K562 (cell line): ENCODE measurements around the gene KCTD12. TPM values are rescaled to one million over a fixed set of nuclear protein-coding genes. Genes with fewer than 3 reads are reported as not detected.

Source experiments
- ATAC-seq: fragments of 200-7000 bp; cut with Tn5 transposase; 3 replicates; pipeline ENCODE4 v1.9.1; 2020; ENCODE audit warnings: moderate library complexity
- BruUV-seq: library from RNA; stranded (reverse); fragments of 400-500 nt; replicated peaks from 2 replicates; lab custom pipeline; 2021; lab: Mats Ljungman, UMichigan
- CTCF ChIA-PET: fragments of 300-600 bp; formaldehyde crosslinking; extraction: SDS; loops from one replicate; lab custom pipeline; 2021; ENCODE audit warnings: low intra/inter-chr PET ratio; lab: Yijun Ruan, JAX
- POLR2A ChIA-PET: fragments of 300-600, 350-650 bp; sonication (Branson Sonifier 250); formaldehyde crosslinking; extraction: SDS; loops from one replicate; lab custom pipeline; 2021; ENCODE audit warnings: antibody characterized with exemption, inconsistent platforms; lab: Yijun Ruan, JAX
- DNase-seq, 4 experiments: peaks; one replicate each; pipeline versions ENCODE4 v3.0.0 to v3.0.0-alpha.2; 2011 to 2018; ENCODE audit warnings: low spot score in 3 of 4, mixed read lengths in 3 of 4; ENCODE audit errors: extremely low read depth in 1 of 4
- FAIRE-seq: peaks from 2 replicates; lab custom pipeline; 2011; peaks lifted over from hg19 to GRCh38; lab: Jason Lieb, UNC
- H2AFZ ChIP-seq: 2 replicates; pipeline ENCODE4 v1.6.0; 2011; ENCODE audit warnings: low read depth, low read length, control low read depth, inconsistent platforms
- H3K27ac ChIP-seq: fragments of 200-600 bp; 3 replicates; pipeline ENCODE4 v1.8.0; 2011; ENCODE audit warnings: low read depth, mild to moderate bottlenecking, control low read depth, inconsistent platforms, low read length, moderate library complexity, mixed read lengths; ENCODE audit errors: extremely low read depth
- H3K27me3 ChIP-seq, 2 experiments: fragments of 300-600 bp in 1 of 2; 2 replicates in 1 of 2; 3 replicates in 1 of 2; pipeline versions ENCODE4 v1.6.0 to v1.8.0; 2011; ENCODE audit warnings: inconsistent platforms in 2 of 2, low read length in 2 of 2, mild to moderate bottlenecking in 1 of 2, mixed read lengths in 1 of 2, moderate library complexity in 1 of 2; ENCODE audit not compliant: control insufficient read depth in 2 of 2, insufficient read depth in 2 of 2
- H3K36me3 ChIP-seq: fragments of 300-600 bp; 3 replicates; pipeline ENCODE4 v1.8.0; 2011; ENCODE audit warnings: mild to moderate bottlenecking, low read length, inconsistent platforms; ENCODE audit not compliant: control insufficient read depth, insufficient read depth
- H3K4me1 ChIP-seq, 2 experiments: fragments of 200-600 bp in 1 of 2; replicated peaks in 1 of 2; 2 replicates in 1 of 2; 3 replicates in 1 of 2; pipeline versions ENCODE4 v1.5.1 to v1.8.0; 2011; ENCODE audit warnings: inconsistent platforms in 2 of 2, low read length in 2 of 2, mild to moderate bottlenecking in 1 of 2, mixed read lengths in 1 of 2, moderate library complexity in 1 of 2; ENCODE audit not compliant: control insufficient read depth in 2 of 2, insufficient read depth in 2 of 2
- H3K4me2 ChIP-seq: 2 replicates; pipeline ENCODE4 v1.6.1; 2011; ENCODE audit warnings: low read length, control low read depth, inconsistent platforms, mixed read lengths; ENCODE audit not compliant: insufficient read depth
- H3K4me3 ChIP-seq: fragments of 200-600 bp; sonication (generic), shearing (Covaris generic); 2 replicates; pipeline ENCODE4 v1.5.1; 2016; ENCODE audit warnings: control low read depth, inconsistent platforms
- H3K79me2 ChIP-seq: fragments of 200-600 bp; 3 replicates; pipeline ENCODE4 v1.8.0; 2011; ENCODE audit warnings: low read length, inconsistent platforms; ENCODE audit not compliant: control insufficient read depth, insufficient read depth
- H3K9ac ChIP-seq, 2 experiments: 2 replicates each; pipeline versions ENCODE4 v1.6.0 to v1.6.1; 2011; ENCODE audit warnings: low read depth in 2 of 2, low read length in 2 of 2, control low read depth in 1 of 2, inconsistent platforms in 1 of 2, mild to moderate bottlenecking in 1 of 2, mixed read lengths in 1 of 2; ENCODE audit not compliant: insufficient read depth in 1 of 2
- H3K9me1 ChIP-seq: one replicate; pipeline ENCODE4 v1.6.0; 2011; ENCODE audit warnings: inconsistent platforms, mild to moderate bottlenecking, low read length, moderate library complexity; ENCODE audit not compliant: control insufficient read depth, insufficient read depth
- H3K9me3 ChIP-seq: replicated peaks from 2 replicates; pipeline ENCODE4 v1.5.1; 2011; ENCODE audit warnings: low read depth, low read length, inconsistent platforms; ENCODE audit not compliant: control insufficient read depth, insufficient read depth
- H4K20me1 ChIP-seq: replicated peaks from 2 replicates; pipeline ENCODE4 v1.6.1; 2011; ENCODE audit warnings: low read length, inconsistent platforms, mixed read lengths; ENCODE audit not compliant: control insufficient read depth, insufficient read depth
- HINFP ChIP-seq: fragments of 450-650 bp; conservative IDR thresholded peaks from 2 replicates; pipeline ENCODE4 v1.6.1; 2016; ENCODE audit warnings: missing genetic modification characterization, low read depth, mild to moderate bottlenecking, control low read depth, missing compliant biosample characterization
- WGBS: fragments of 100-300 bp; shearing (Covaris generic); methylation state at CpG from one replicate; pipeline ENCODE4 v1.1.6; 2016; ENCODE audit warnings: low coverage, mixed read lengths; ENCODE audit not compliant: insufficient coverage; ENCODE audit errors: missing lambda C conversion rate; 5-methylcytosine and 5-hydroxymethylcytosine counted together
- in situ Hi-C: fragments of 300-500 bp; cut with MboI; formaldehyde crosslinking; loops from 4 replicates; pipeline ENCODE4 v1.15.0; 2018; ENCODE audit warnings: inconsistent platforms, mixed read lengths
- intact Hi-C: fragments of 100-400 bp; cut with micrococcal nuclease; formaldehyde crosslinking; loops from 2 replicates; pipeline ENCODE4 v1.14.2; 2022
- polyA plus RNA-seq, 8 experiments: library from polyadenylated mRNA; depleted of rRNA in 4 of 8; stranded (reverse) in 5 of 8; unstranded in 3 of 8; fragments of >200 nt; fragmentation: Nextera tagmentation in 2 of 8; fragmentation: Illumina TruSeq in 1 of 8; extraction: Ambion mirVana in 2 of 8; extraction: Trizol in 1 of 8; gene quantifications; 2 replicates each; pipeline versions ENCODE4 v1.2.1 to v1.2.3, GENCODE V29; 2011 to 2014; ENCODE audit warnings: inconsistent platforms in 1 of 8, missing spikeins in 1 of 8
- total RNA-seq, 7 experiments: library from RNA; depleted of rRNA in 6 of 7; stranded (reverse); fragments of >200 nt in 6 of 7; fragmentation: Illumina TruSeq in 2 of 7; extraction: Trizol in 2 of 7; gene quantifications; 2 replicates each; pipeline versions ENCODE4 v1.2.1 to v1.2.3, GENCODE V29; 2011 to 2021; ENCODE audit warnings: low replicate concordance in 1 of 7
- TF ChIP-seq, protein P1 (sequence below), 2 experiments: fragments of 450-650 bp; IDR thresholded peaks; 2 replicates each; pipeline ENCODE4 v1.6.1; 2018; ENCODE audit warnings: mild to moderate bottlenecking in 2 of 2, low read depth in 1 of 2; ENCODE audit not compliant: partially characterized antibody in 2 of 2

Gene KCTD12
- total and polyA plus RNA-seq, 9 of the 15 experiments (the other 6 are each of a cell fraction or from before 2014, with no cell fraction given) = 0.14 to 0.93 (median 0.32) TPM

GRCh38 chr13:76845865-76846264 lies 40.3 kb downstream of the KCTD12 start (continued):
- TF ChIP-seq HINFP = no peak

DNA sequence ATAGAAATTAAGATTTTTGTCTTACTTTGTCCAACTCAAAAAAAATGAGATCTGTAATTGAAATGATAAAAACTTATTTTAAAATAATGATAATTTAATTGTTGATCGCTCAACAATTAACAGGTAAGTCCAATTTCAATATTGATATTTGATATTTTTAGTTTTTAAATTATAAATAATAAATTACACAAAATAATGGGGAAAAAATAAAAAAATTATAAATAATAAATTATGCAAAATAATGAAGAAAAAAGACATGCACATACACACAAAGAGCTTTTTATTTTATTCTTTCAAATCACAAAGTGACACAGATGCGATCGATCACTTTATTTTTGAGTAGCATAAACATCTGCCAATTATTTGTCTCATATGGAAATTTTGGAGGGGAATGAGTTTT lies 40.8 kb downstream of the KCTD12 start:
- CTCF ChIA-PET = no interaction called here
- TF ChIP-seq, protein P1, sequence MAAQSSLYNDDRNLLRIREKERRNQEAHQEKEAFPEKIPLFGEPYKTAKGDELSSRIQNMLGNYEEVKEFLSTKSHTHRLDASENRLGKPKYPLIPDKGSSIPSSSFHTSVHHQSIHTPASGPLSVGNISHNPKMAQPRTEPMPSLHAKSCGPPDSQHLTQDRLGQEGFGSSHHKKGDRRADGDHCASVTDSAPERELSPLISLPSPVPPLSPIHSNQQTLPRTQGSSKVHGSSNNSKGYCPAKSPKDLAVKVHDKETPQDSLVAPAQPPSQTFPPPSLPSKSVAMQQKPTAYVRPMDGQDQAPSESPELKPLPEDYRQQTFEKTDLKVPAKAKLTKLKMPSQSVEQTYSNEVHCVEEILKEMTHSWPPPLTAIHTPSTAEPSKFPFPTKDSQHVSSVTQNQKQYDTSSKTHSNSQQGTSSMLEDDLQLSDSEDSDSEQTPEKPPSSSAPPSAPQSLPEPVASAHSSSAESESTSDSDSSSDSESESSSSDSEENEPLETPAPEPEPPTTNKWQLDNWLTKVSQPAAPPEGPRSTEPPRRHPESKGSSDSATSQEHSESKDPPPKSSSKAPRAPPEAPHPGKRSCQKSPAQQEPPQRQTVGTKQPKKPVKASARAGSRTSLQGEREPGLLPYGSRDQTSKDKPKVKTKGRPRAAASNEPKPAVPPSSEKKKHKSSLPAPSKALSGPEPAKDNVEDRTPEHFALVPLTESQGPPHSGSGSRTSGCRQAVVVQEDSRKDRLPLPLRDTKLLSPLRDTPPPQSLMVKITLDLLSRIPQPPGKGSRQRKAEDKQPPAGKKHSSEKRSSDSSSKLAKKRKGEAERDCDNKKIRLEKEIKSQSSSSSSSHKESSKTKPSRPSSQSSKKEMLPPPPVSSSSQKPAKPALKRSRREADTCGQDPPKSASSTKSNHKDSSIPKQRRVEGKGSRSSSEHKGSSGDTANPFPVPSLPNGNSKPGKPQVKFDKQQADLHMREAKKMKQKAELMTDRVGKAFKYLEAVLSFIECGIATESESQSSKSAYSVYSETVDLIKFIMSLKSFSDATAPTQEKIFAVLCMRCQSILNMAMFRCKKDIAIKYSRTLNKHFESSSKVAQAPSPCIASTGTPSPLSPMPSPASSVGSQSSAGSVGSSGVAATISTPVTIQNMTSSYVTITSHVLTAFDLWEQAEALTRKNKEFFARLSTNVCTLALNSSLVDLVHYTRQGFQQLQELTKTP (IDR thresholded peaks at IDR 0.05; ENCODE audit: low read depth in 1 of 2, partially characterized antibody in 2 of 2) = no peak
- TF ChIP-seq, all 486 proteins: peak for 0

More for the DNA sequence above, 40.8 kb downstream of the KCTD12 start:
- H3K9ac ChIP-seq = no peak overlapping the region
- 0% methylated on average over 3 of the region's 3 CpGs for WGBS
- H3K79me2 ChIP-seq = no peaks in the 10 kb centered on the region
- POLR2A ChIA-PET = no interaction called here
- no peaks in the 10 kb centered on the region for H3K9me3 ChIP-seq
- no peaks in the 10 kb centered on the region for H3K9me1 ChIP-seq
- H3K4me1 ChIP-seq = no peaks in the 10 kb centered on the region
- H4K20me1 ChIP-seq = no peaks in the 10 kb centered on the region
- H3K27ac ChIP-seq = no peak overlapping the region
- no peaks in the 10 kb centered on the region for H3K36me3 ChIP-seq
- DNase-seq (no peak), FAIRE-seq (no peak), ATAC-seq (no peak)
- in situ Hi-C loops (no loop called here), intact Hi-C loops (no loop called here)
- no peak overlapping the region for H2AFZ ChIP-seq
- H3K27me3 ChIP-seq = no peaks in the 10 kb centered on the region
- H3K4me2 ChIP-seq = no peak overlapping the region
- BruUV-seq = no TSS peak
- H3K4me3 ChIP-seq = no peak overlapping the region
